Hematopoietic multipotent progenitor cell treated with erythropoietin and hydrocortisone succinate and interleukin-3 and kit ligand, for 4 days (in vitro differentiated cells): ENCODE measurements around the gene CDR2L.
"Not testable (repeated sequence)": the region's sequence is repeated elsewhere in the genome, so short reads cannot be mapped to it uniquely, and the experiment has no call there.

Experiments
- DNase-seq: peaks from one replicate; pipeline ENCODE4 v3.0.0-alpha.2; 2015

The CDR2L gene

DNA sequence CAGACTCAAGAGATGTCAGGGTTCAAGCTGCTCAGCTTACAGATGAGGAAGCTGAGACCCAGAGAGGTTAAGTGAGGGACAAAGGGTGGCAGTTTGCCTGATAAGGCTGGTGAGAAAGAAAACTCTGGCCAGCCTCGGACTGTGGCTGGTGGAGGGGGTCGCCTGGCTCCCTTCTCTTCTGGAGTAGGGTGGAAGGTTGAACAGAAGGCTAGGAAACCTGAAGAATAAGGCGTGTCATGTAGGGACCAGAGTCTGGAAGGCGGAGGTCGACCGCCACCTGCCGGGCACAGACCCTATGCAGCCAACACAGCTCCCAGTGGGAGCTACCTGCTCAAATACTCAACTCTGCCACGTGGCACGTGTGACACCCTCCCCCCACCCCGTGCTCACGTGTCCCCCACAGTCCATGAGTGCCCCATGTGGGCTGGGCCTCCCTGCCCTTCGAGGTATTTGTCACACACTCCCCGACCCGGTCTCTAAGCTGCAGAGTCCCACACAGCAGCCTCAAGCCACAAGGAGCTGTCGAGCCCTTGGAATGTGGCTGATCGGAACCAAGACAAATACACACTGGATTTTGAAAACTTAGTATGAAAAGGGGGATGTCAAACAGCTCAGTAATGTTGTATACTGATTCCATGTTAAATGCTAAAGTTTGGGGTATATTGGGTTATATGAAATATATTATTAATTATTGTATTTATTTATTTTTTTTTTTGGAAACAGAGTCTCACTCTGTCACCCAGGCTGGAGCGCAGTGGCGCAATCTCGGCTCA is 26.7 kb upstream of the CDR2L start:
- peak; percentile 81 for DNase-seq

DNA sequence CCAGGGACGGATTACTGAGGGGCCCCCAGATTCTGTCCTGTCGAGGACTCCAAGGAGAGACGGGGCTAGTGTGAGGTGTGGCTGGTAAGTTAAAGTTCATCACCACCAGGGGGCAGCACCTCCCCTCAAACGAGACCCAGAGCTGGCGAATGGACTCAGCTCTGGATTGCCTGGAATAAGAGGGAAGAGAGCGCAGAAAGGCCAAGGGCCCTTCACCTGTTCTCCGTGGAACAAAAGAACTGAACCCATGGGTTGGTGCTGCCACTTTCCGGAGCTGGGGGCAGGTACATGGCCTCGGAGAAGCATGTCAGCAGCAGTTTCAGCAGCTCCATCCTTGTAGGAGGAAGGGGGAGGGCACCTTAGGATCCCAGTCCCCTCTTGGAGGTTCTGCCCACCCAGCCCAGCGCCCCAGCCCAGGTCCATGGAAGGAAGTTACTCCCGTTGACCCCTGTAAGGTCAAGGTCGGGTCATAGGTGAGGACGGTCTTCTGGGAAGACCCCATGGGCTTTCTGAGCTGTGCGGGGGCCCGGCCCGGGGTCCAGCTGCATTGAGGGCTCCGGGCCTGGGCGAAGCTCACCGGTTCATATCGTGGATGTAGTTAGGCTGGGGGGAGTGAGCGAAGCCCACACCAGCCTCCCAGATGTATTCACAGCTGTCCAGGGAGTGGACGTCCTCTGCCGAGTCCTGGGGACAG is 25.6 kb upstream of the CDR2L start:
- peak; percentile 93 for DNase-seq

DNA sequence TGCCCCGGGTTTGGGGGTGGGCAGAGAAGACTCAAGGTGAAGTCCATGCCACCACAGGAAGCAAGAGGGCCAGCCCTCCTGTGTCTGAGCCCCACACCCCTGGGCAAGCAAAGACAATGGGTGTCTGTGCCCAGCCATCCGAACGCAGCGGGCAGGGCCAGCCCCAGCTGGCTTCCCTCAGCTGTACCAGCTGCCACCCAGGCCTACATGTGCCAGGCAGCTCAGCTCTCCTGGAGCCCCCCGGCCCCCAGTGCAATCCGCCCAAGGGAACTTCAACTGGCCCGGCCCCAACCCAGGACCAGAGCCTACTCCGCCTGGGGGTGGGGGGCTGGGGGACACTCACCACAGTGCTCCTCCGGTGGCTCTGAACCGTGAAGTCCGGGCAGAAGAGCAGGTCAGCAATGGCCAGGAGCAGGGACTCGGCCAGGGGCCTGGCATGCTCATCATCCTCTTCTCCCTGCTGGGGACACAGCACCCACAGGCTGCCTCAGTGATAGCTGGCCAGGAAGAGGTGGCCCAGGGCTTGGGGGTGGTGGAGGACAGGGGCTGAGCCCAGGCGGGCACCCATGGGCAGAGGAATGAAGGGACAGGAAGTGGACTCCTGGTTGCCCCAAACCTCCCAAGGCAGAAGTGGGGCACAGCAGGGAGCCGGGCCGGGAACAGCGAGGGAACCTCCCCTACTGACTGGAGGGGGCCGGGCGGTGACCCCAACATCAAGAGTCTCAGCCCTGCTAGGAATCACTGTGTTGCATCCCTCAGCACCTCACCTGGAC is 24.6 kb upstream of the CDR2L start:
- no peak for DNase-seq

DNA sequence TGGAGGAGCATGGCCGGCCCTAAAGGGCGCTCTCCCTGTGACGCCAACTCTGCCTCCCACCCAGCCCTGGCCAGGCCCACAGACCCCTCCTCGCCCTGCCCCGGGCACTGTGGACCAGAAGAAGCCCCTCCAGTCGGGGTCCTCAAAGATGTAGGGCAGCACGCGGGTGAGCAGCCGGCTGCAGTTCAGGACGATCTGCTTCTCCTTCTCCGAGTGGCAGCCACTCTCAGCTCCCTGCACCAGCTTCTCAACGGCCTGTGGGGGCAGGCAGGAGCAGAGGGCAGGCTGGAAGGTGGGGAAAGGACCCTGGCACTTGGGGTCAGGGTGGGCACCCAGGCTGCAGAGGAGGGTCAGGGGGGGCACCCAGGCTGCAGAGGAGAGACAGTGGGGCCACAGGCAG is 23.8 kb upstream of the CDR2L start:
- DNase-seq, result peak; percentile 33

DNA sequence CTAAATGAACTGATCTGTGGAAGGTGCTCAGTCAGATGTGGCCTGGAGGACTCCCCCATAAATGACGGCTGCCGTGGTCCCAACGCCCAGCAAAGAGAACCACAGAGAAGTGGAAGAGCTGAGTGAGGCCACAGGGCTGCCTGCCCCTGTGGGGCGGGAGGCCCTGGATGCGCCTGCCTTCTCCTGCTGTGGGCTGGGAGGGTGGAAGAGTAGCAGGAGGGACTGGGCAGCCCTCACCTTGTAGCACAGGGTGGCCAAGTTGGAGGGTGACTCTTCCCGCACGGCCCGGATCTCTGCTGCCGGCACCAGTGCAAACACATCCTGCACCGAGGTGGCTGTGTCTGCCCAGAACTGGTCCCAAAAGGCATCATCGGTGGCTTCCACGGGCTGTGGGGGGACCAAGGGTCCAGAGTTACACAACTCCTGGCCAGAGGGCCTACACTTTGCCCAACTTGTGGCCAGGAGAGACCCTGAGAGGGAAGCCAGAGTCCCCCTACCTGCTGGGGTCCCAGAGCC is 23.1 kb upstream of the CDR2L start:
- no peak for DNase-seq

DNA sequence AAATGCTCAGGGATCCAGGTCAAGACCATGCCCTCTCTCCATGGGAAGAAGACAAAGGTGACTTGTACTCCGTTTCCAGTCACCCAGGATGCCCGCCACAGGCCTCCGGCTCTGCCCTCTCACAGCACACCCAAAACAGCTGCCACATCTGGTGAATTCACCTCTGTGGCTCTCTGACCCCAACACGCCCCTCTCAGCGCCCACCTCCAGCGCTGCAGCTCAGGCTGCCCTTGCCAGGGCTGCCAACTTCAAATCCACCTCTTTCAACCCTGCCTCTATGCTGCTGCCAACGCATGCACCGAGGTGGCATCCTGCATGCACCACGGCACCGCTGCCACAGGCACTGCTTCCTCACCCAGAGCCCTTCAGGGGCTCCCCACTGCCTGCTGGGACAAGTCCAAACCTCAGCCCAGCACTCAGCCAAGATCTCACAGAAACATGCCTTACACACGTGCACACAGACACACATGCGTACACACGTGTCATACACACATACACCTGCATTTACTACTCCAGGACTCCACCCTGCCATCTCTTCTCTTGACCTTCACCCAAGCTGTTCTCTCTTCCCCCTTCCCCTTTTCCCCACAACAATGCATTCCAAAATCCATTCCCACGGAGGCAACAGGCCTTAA is 22.3 kb upstream of the CDR2L start:
- no peak for DNase-seq

DNA sequence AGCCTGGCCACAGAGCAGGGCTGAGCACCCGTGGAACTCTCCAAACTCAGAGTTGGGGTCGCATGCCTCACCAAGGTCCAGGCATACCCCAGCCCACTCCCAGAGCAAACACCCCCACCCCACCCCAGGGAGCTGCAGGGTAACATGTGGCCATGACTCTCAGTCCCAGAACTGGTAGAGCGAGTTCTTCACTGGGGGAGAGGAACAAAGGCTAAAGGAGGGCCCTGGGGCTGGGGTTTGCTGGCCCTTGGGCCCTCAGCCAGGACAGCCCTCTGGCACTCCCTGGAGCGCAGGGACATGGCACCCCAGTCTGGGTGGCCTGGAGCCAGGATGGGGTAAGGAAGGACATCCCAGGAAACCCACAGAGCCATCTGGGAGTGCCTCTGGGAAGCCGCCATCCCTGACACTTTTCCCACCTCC is 19.1 kb upstream of the CDR2L start:
- DNase-seq, result no peak

DNA sequence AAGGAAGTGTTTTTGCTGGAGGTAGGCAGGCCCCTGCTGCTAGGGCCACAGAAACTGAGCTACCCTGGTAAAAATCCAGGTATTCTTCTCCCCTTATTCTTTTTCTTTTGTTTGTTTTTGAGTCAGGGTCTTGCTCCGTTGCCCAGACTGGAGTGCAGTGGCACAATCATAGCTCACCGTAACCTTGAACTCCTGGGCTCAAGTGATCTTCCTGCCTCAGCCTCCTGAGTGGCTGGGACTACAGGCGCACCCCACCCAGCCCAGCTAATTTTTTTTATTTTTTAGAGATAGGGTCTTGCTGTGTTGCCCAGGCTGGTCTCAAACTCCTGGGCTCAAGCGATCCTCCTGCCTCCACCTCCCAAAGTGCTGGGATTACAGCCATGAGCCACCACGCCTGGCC is 17.9 kb upstream of the CDR2L start:
- DNase-seq, result not testable (repeated sequence)

DNA sequence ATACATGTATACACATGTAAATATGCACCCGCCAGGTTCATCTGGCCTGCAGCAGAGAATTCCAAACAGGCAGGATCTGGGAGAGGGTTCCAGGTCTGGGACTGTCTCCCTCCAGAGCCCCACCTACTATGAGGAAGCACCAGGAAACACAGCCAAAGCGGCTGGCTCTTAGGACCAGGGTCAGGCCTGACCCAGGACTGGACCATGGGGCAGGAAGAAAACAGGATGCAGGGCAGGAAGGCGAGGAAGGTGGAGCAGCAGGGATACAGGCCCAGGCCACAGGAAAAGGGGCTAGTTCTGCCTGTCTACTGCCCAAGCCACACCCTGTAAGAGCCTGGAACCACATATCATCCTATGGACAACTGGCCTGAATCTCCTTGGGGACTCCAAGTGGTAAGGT is 17.0 kb upstream of the CDR2L start:
- no peak for DNase-seq

DNA sequence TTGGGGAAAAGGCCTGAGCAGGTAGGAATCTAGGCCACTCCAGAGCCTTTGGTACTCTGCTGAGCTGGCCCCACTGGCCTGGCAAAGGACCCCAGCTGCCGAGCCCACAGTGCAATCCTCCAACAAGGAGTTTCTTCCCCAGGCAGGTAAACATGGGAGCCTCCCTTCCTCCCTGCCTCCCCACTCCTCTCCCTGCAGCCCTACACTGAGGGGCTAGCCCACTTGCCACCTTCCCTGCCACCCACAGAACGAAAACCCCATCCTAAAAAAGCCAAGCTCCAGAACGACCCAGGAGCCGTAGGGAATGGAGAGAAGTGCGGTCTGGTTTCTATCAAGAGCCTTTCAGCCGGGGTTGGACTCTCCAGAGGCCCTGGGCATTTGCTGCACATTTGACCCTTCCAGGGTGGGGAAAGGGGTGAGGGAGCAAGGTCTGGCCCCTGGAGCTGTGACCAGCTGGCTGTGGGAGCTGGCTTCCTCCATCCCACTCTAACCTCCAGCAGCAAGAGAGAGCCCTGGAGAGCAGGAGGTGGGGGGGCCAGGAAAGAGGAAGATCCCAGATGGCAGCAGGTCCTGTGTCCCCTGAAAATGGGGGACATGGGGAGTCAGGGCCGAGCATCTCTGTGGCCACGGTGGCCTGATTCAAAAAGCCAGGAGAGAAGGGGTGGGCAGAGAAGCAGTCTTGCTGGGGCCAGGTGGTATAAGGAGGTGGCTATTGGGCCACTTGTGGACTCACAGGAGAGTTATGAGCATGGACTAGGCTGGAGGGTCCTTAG is 16.2 kb upstream of the CDR2L start:
- no peak for DNase-seq

DNA sequence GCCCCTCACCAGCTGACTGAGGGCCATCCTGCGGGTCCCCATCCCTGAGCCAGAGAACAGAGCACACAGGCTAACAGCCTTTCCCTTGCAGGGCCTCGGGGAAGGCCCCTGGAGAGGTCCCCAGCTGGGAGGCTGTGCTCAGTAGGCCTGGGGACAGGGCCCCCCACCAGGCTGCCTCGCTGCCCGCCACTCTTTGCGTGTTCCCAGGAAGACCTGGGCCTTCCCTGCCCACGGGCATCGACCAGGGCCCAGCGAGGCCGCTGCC is 15.7 kb upstream of the CDR2L start:
- no peak for DNase-seq

DNA sequence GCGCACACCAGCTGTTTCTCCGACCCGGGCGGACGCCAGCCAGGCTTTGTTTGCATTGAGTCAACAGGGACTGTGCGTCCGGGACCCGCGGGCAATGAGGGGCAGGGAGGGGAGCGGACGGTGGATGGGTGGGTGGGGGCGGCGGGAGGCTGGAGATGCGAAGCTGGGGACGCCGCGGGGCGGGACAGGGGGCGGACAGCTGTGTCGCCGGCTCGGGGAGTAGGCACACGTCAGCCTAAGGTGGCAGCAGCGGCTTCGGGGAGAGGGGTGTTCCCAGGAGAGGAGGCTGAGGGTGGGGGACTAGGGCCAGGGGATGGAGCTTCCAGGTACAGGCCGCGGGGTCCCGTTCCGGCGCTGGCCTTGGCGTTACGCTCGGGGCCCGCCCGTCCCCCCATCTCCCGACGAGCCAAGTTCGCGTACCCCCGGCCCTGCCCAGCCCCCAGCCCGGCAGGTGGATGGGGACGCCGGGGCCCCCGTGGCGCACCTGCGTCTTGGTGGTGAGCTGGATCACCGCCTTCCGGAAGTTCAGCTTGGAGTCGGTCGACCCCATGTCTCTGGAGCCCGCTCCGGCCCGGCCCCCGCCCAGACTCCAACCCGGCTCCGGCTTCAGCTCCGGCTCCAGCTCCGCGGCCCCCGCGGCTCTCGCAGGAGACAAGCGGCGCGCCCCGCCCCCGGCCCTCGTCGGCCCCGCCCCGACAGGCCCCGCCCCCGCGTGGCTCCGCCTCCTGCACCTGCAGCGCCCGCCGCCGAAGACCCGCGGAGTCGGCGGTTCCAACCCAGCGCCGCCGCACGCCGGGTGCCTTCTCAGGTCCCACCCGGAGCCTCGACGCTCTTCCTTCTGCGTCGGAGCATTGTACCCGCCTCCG is 15.1 kb upstream of the CDR2L start, which contains the start of gene HID1:
Gene HID1, minus strand, starts transcription at position 653 of the 866 bp plus-strand sequence. Its CDS starts 103 bp downstream, at position 550.
- DNase-seq, result peak; percentile 68

DNA sequence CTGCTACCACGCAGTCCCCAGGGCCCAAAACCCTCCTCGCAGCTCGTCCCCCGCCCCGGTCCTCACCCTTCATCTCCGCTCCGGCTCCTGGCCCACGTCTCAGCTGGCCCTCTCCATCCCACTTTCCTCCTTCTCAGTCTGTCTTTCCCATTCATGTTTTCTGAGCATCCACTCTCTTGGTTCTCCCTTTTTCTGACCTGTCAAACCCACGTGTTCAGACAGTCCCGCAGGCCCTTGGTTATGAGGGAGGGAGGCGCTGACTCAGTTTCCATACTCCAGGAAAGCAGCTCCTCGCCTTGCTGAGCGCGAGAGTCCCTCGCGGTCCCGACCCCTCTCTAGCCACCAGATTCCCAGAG is 14.5 kb upstream of the CDR2L start:
- DNase-seq, result no peak

DNA sequence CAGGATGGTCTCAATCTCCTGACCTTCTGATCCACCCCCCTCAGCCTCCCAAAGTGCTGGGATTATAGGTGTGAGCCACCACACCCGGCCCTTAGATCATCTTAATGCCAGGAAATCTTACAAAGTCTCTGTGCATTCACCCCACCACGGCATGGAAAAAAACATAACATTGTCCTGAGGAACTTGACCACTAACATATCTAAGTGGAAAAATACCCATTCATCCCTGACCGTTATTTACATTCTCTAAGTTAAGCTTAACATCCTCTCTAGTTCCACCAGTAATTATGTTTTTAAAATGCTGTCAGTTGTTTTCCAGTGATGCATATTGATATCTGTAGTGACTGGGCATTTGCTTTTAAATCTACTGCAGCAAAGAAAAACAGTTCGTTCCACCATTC is 11.5 kb upstream of the CDR2L start:
- DNase-seq, result no peak

DNA sequence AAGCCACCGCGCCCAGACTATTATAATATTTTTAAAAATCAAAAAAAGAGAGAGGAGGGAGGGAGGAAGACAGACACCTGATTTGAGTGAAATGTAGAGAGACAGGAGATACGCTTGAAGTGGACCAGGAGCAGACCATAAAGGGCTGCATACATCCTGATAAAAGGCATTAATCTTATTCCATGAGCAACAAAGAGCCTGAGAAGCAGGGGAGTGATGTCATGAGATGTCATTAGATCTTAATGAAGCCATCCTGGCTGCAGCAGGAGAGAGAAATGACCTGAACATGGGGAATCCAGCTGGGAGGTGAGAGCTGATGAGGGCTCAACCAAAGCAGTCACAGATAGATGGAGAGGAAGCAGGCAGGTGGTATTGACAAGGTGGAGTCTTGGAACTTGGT is 9.6 kb upstream of the CDR2L start:
- DNase-seq, result no peak

DNA sequence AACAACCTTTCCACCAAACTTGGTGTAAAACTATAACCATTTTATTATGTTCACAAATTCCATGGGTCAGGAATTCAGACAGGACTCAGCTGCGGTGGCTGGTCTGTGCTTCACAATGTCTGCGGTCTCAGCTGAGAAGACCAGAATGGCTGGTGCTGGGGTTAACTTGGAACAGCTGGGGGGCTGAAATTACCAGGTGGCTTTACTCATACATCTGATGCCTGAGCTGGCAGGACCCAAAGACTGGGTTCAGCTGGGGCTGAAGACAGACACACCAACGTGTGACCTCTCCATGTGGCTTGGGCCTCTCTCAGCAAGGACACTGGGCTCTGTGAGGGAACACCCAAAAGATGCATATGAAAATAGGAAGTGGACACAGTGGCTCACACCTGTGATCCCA is 9.2 kb upstream of the CDR2L start:
- no peak for DNase-seq

DNA sequence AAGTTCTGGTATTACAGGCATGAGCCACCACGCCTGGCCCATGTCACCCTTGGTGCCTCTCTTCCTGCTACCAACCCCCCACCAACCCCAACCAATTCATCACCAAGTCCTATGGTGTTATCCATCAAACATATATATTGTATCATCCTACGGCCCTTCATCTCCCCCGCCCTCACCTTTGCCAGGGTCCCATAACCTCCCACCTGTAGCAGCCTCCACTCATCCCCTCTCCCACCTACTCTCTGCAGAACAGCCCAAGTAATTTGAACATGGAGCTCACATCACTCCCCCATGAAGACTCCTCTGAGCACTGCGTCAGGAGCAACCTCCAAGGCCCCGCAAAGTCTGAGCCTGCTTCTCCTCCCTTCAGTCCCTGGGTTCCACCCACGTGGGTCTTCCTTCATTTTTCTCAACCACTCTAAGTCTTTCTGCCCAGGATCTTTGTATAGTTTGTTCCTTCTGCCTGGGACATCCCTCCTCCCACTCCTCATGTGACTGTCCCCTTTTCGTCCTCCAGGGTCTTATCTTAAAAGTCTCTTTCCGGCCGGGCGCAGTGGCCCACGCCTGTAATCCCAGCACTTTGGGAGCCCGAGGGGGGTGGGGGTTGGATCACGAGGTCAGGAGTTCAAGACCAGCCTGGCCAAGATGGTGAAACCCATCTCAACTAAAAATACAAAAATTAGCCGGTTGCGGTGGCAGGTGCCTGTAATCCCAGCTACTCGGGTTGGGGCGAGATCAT is 7.9 kb upstream of the CDR2L start:
- DNase-seq, result no peak

DNA sequence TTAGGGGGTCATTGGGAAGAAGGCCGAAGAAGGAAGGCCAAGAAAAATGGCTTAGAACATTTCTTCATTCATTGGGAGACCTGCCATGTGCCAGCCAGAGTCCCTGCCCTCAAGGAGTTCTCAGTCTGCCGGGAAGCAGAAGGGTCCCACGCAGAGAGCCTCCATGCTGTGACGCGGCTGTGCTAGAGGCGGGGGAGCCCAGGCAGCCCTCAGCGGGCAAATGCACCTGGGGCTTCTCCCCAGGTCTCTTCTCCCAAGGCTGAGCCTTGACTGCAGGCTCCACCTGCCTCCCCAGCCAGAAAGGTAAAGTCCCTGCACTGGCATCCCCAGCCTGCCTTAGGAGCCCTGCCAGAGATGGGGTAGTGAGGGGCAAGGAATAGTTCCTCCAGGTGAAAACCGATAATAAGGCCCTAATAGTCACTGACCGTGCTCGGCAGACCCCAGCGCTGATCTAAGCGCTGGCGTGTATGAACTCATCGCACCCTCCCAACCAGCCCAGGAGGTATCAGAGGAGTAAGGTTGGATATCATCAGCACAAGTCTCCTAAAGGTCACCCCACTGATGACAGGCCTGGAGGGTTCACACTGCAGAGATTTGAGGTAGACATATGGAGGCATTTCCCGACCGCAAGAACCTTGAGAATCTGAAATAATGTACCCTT is 6.0 kb upstream of the CDR2L start:
- DNase-seq, result no peak

DNA sequence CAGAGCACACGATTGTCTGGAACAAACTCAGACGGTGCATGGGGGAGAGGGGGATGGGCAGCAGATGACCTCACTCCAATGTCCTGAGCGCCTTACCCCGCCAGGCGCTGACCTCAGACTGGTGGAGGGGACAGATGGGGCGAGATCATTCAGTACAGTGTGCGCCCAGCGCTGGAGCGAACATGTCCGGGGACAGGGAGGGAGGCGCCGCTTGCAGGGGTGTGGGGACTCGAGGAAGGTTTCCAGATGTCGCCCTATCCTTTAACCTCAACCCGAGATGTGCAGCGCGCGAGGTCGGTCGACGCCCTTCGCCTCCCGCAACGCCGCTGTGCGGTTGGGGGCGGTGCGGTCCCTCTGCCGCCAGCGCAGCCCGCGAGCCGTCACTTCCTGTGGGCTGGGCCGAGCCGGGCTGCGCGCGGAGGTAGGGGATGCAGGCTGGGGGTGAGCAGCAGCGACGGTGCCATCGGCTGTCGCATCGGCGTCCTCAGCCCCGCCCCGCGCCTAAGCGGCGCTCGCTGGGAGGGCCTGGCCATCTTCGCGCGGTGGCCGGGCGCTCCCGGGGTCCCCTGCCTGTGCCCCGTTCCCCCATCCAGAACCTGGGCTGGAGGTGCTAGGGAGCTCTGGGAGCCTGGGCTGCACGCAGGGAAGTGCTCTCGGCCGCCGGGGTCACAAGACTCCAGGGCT is 5.3 kb upstream of the CDR2L start:
- peak; percentile 74 for DNase-seq
